Upper lobe of left lung (tissue), 6 donors: Measurements from ENCODE around the gene CYP2W1. TPM values are rescaled to one million over a fixed set of nuclear protein-coding genes. Genes with fewer than 3 reads are reported as not detected.

ENCODE experiments used
- ATAC-seq, 2 donors: fragments of 200-7000 bp; cut with Tn5 transposase; one replicate each; pipeline ENCODE4 v1.9.1; 2022; ENCODE audit warnings: mild to moderate bottlenecking in 2 of 2, moderate library complexity in 2 of 2; ENCODE audit not compliant: low FRiP score in 2 of 2
- DNase-seq, 2 donors: peaks; one replicate each; pipeline ENCODE4 v3.0.0-alpha.2; 2019 to 2020
- H3K27ac ChIP-seq, 4 donors: fragments of 200-600 bp; sonication (generic); one replicate each; pipeline ENCODE4 v1.5.1; 2016 to 2019
- H3K27me3 ChIP-seq, 4 donors: fragments of 200-600 bp; sonication (generic); one replicate each; pipeline ENCODE4 v1.5.1; 2017 to 2019
- H3K36me3 ChIP-seq, 4 donors: fragments of 200-600 bp; sonication (generic); one replicate each; pipeline ENCODE4 v1.5.1; 2016 to 2019
- H3K4me1 ChIP-seq, 4 donors: fragments of 200-600 bp; sonication (generic); one replicate each; pipeline ENCODE4 v1.5.1; 2018 to 2019
- H3K4me3 ChIP-seq, 4 donors: fragments of 200-600 bp; sonication (generic); one replicate each; pipeline ENCODE4 v1.5.1; 2017 to 2019; ENCODE audit warnings: mild to moderate bottlenecking in 2 of 4, moderate library complexity in 1 of 4
- H3K9me3 ChIP-seq, 4 donors: fragments of 200-600 bp; sonication (generic); one replicate each; pipeline ENCODE4 v1.5.1; 2018 to 2019
- EP300 ChIP-seq, 4 donors: sonication (generic); formaldehyde crosslinking; IDR thresholded peaks; one replicate each; pipeline ENCODE4 v1.5.1; 2017; ENCODE audit warnings: antibody characterized with exemption in 4 of 4, control low read depth in 2 of 4
- POLR2A ChIP-seq, 4 donors: fragments of 450-650 bp; IDR thresholded peaks; one replicate each; pipeline ENCODE4 v1.5.1; 2016 to 2017; ENCODE audit warnings: antibody characterized with exemption in 4 of 4, mild to moderate bottlenecking in 2 of 4
- POLR2AphosphoS5 ChIP-seq, 2 donors: sonication (generic); formaldehyde crosslinking; IDR thresholded peaks; one replicate each; pipeline ENCODE4 v1.5.1; 2017; ENCODE audit warnings: antibody characterized with exemption in 2 of 2
- WGBS, 2 donors: methylation state at CpG; one replicate each; pipeline ENCODE4 v1.1.5; 2017 to 2018; 5-methylcytosine and 5-hydroxymethylcytosine counted together
- total RNA-seq, 6 donors: library from RNA; depleted of rRNA in 4 of 6; stranded (reverse); fragments of >200 nt in 4 of 6; gene quantifications; one replicate each; pipeline versions ENCODE4 v1.1.0 to v1.2.1, GENCODE V29; 2016 to 2021
- TF ChIP-seq, protein P1 (sequence below), 6 experiments: fragments of 450-650 bp in 4 of 6; fragments of 200-600 bp in 2 of 6; sonication (generic) in 2 of 6; IDR thresholded peaks; one replicate each; pipeline ENCODE4 v1.5.1; 2016 to 2019; ENCODE audit warnings: antibody characterized with exemption in 6 of 6
- donor health status: DM: no; HTN: no; CAD: no; lungs with moderate emphysema.
- donor health status: DM: no; HTN: yes; CAD: no; lungs with severe emphysema.

Gene CYP2W1
- total RNA-seq, 6 donors from 2014 or later: not detected

DNA sequence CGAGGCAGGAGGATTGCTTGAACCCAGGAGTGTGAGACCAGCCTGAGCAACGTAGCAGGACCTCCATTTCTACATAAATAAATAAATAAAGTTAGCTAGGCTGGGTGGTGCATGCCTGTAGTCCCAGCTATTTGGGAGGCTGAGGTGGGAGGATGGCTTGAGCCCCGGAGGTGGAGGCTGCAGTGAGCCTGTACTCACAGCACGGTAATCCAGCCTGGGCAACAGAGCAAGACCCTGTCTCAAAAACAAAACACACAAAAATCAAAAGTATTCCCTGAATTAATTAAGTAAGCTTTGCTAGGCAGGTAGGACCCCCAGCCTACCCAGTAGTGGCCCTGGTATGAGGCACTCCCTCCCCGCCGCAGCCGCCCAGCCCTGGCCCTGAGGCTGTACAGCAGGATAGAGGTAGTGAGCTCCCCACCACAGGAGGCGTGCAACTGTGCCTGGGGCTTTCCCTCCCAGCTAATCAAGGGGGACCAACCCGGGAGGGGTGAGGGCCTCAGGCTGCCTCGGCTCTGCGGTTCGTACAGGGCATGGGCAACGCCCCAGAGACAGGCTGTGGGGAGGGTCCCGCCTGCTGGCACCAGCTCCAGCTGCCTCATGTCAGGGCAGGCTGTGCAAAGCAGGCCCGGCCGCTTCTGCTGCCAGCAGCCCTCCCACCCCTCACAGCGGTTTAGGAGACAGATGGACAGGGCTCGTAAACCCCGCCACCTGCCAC lies 1.0 kb upstream of the CYP2W1 start:
- H3K27ac ChIP-seq: no peak overlapping the region
- no peaks in the 10 kb centered on the region for H3K9me3 ChIP-seq
- TF ChIP-seq EP300 (IDR thresholded peaks at IDR 0.05) (no peak), POLR2A (IDR thresholded peaks at IDR 0.05) (no peak), POLR2AphosphoS5 (IDR thresholded peaks at IDR 0.05) (no peak)
- TF ChIP-seq, protein P1, sequence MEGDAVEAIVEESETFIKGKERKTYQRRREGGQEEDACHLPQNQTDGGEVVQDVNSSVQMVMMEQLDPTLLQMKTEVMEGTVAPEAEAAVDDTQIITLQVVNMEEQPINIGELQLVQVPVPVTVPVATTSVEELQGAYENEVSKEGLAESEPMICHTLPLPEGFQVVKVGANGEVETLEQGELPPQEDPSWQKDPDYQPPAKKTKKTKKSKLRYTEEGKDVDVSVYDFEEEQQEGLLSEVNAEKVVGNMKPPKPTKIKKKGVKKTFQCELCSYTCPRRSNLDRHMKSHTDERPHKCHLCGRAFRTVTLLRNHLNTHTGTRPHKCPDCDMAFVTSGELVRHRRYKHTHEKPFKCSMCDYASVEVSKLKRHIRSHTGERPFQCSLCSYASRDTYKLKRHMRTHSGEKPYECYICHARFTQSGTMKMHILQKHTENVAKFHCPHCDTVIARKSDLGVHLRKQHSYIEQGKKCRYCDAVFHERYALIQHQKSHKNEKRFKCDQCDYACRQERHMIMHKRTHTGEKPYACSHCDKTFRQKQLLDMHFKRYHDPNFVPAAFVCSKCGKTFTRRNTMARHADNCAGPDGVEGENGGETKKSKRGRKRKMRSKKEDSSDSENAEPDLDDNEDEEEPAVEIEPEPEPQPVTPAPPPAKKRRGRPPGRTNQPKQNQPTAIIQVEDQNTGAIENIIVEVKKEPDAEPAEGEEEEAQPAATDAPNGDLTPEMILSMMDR (IDR thresholded peaks at IDR 0.05): no peak
- H3K36me3 ChIP-seq: no peaks in the 10 kb centered on the region
- 75 to 89% methylated on average over 11 to 19 of the region's 19 CpGs for WGBS, 2 donors
- DNase-seq: peak in 1 of 2 donors; percentile 80
- no peak for ATAC-seq
- peaks cover 0 to 3% (median 0%) of the 10 kb centered on the region in 4 donors for H3K27me3 ChIP-seq
- no peak overlapping the region for H3K4me3 ChIP-seq
- H3K4me1 ChIP-seq: no peaks in the 10 kb centered on the region

DNA sequence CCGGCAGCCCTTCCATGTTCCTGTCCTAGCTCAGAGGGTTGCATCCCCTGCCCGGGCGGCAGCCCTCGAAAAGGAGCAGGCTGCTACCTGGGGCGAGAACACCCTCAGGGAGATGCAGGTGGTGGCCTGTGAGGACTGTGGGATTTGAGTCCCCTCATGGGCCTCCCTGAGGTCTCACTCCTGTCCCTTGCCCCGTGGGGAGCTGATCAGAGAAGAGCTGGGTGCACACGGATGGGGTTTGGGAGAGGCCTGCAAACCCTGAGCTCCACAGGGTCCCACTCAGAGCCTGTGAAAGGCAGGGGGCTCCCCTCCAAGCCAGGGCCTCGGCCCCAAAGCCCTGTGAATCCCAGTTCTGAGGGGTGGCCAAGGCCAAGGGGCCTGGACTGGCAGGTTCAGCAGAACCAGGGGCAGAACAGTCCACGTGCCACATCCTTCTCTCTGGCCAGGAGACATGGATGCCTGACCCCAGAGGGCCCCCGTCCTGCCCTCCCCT lies 424 bp upstream of the CYP2W1 start:
- H3K27ac ChIP-seq: no peak overlapping the region
- no peaks in the 10 kb centered on the region for H3K36me3 ChIP-seq
- no peak for TF ChIP-seq POLR2A (IDR thresholded peaks at IDR 0.05)
- TF ChIP-seq EP300 (IDR thresholded peaks at IDR 0.05): no peak
- no peak for TF ChIP-seq POLR2AphosphoS5 (IDR thresholded peaks at IDR 0.05)
- TF ChIP-seq, protein P1 (IDR thresholded peaks at IDR 0.05): no peak
- DNase-seq (no peak), ATAC-seq (no peak)
- WGBS, 2 donors: 43 to 57% methylated on average over 6 to 7 of the region's 10 CpGs
- H3K27me3 ChIP-seq: peaks cover 0 to 3% (median 0%) of the 10 kb centered on the region in 4 donors
- H3K9me3 ChIP-seq: no peaks in the 10 kb centered on the region
- H3K4me1 ChIP-seq: no peaks in the 10 kb centered on the region
- H3K4me3 ChIP-seq: no peak overlapping the region

DNA sequence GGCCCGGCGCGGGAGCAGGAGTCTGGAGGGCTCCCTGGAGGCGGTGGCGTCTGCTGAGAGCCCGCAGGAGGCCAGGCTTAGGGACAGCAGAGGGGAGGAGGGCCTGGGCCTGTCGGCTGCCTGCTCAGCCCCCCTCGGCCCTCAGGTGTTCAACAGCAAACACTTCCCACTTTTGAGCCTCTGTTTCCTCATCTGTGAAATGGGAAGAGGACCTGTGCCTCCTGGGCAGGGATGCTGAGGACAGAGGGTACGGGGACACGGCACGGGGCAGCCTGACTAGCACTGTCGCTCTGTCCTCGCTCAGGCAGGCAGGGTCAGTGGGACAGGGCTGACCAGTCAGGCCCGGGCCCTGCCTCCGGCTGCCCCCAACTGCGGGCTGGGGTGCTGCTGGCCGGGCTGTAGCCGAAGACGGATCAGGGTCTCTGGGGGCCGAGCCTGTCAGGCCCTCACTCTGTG lies 663 bp downstream of the CYP2W1 start:
- peaks cover 0 to 9% (median 5%) of the 10 kb centered on the region in 4 donors for H3K27me3 ChIP-seq
- WGBS, 2 donors: 80 to 92% methylated on average over 6 to 19 of the region's 20 CpGs
- ATAC-seq (no peak), DNase-seq (peak in 1 of 2 donors; percentile 72)
- peaks cover 0 to 8% (median 3%) of the 10 kb centered on the region in 4 donors for H3K4me1 ChIP-seq
- H3K27ac ChIP-seq: no peak overlapping the region
- no peaks in the 10 kb centered on the region for H3K36me3 ChIP-seq
- no peaks in the 10 kb centered on the region for H3K9me3 ChIP-seq
- H3K4me3 ChIP-seq: no peak overlapping the region
- TF ChIP-seq, protein P1 (IDR thresholded peaks at IDR 0.05): no peak
- TF ChIP-seq EP300 (IDR thresholded peaks at IDR 0.05): no peak
- TF ChIP-seq POLR2A (IDR thresholded peaks at IDR 0.05): no peak
- TF ChIP-seq POLR2AphosphoS5 (IDR thresholded peaks at IDR 0.05): no peak

DNA sequence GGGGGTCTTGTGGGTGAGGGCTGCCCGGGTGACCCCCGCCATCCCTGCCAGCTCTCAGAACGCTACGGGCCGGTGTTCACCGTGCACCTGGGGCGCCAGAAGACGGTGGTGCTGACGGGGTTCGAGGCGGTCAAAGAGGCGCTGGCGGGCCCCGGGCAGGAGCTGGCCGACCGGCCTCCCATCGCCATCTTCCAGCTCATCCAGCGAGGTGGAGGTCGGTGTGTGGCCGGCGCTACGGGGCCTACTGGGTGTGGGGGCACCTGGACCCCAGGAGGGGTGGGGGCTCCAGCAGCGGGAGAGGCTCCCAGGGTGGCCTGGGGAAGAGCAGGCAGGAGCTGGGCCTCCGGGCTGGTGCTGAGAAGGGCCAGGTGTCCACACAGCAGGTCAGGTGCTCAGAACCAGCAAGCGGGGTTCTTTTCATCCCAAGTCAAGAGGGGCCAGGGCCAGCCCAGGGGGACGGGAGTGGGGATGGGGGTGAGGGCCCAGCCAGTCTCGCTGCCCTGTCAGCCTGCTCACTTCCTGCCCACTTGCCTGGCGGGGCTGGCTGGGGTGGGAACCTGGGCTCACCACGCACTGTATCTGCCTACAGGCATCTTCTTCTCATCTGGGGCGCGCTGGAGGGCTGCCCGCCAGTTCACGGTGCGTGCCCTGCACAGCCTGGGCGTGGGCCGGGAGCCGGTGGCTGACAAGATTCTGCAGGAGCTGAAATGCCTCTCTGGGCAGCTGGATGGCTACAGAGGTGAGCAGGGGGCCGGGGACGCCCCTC lies 1.6 kb downstream of the CYP2W1 start:
- no peak overlapping the region for H3K4me3 ChIP-seq
- H3K27ac ChIP-seq: no peak overlapping the region
- H3K4me1 ChIP-seq: peaks cover 0 to 11% (median 3%) of the 10 kb centered on the region in 4 donors
- peaks cover 0 to 11% (median 5%) of the 10 kb centered on the region in 4 donors for H3K27me3 ChIP-seq
- TF ChIP-seq POLR2AphosphoS5 (IDR thresholded peaks at IDR 0.05) (no peak), EP300 (IDR thresholded peaks at IDR 0.05) (no peak), POLR2A (IDR thresholded peaks at IDR 0.05) (no peak)
- TF ChIP-seq, protein P1 (IDR thresholded peaks at IDR 0.05): no peak
- WGBS, 2 donors: 86% methylated on average over 8 to 26 of the region's 39 CpGs
- no peaks in the 10 kb centered on the region for H3K9me3 ChIP-seq
- no peaks in the 10 kb centered on the region for H3K36me3 ChIP-seq
- ATAC-seq: no peak
- peak in 1 of 2 donors; percentile 79 for DNase-seq
